ENCODE data around the gene XAGE3. TPM values are rescaled to one million over a fixed set of nuclear protein-coding genes. Genes with fewer than 3 reads are reported as not detected.
"Not testable (repeated sequence)": the region's sequence is repeated elsewhere in the genome, so short reads cannot be mapped to it uniquely, and the experiment has no call there.

The XAGE3 gene
- total RNA-seq, 2 donors from 2014 or later, result not detected

DNA sequence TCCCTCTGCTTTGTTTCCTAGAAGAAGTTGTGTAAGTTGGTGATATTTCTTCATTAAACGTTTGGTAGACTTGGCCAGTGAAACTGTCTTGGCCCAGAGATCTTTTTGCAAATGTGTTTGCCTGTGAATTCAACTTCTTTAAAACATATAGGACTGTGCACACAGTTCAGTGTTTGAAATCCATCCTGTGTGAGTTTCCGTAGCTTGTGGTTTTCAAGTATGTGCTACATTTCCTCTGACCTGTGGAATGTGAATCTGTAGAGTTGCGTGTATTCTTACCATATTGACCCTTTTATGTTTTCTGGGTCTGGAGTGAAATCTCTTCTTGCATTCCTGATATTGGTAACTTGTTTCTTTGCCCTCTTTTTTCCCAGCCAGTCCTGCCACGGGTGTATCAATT is 38.2 kb upstream of the XAGE3 start:
- DNase-seq; H3K27me3 ChIP-seq (ENCODE audit: control insufficient read depth, insufficient read depth, low read length, poor library complexity, severe bottlenecking); H3K36me3 ChIP-seq (ENCODE audit: control insufficient read depth, insufficient read depth, low read length); H3K27ac Mint-ChIP-seq; H3K27me3 Mint-ChIP-seq (ENCODE audit: insufficient read depth); H3K9ac ChIP-seq (ENCODE audit: extremely low read depth, low read length, poor library complexity, severe bottlenecking); H3K4me1 Mint-ChIP-seq; H3K36me3 Mint-ChIP-seq (ENCODE audit: low read depth); H3K4me3 Mint-ChIP-seq; H3K27ac ChIP-seq (ENCODE audit: low read depth, low read length); H3K9me3 ChIP-seq (ENCODE audit: control insufficient read depth, low read length); H3K9me3 Mint-ChIP-seq; H3K4me1 ChIP-seq (ENCODE audit: control insufficient read depth, insufficient read depth, low read length); H3K4me3 ChIP-seq (ENCODE audit: low read length): not testable (repeated sequence)
- no CpG with 5 or more reads among the region's 4 CpGs for WGBS, 2 experiments (ENCODE audit: insufficient coverage in 1 of 2, insufficient read length in 1 of 2)

DNA sequence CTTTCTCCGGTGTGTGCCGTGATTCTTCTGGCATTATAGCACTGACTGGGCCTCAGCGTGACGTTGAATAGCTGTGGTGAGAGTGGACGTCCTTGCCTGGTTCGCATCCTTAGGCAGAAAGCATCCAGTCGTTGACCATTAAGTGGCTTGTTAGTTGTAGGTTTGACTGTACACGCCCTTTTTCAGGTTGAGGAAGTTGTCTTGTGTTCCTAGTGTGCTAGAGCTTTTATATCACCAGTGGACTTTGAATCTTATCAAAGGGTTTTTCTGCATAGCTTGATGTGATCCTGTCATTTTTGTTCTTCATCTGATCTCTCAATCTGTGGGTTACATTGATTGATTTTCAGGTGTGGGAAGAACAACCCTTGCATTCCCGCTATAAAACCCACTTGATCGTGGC is 37.6 kb upstream of the XAGE3 start:
- no CpG with 5 or more reads among the region's 10 CpGs for WGBS, 2 experiments (ENCODE audit: insufficient coverage in 1 of 2, insufficient read length in 1 of 2)
- not testable (repeated sequence) for DNase-seq; H3K9ac ChIP-seq (ENCODE audit: extremely low read depth, low read length, poor library complexity, severe bottlenecking); H3K27me3 ChIP-seq (ENCODE audit: control insufficient read depth, insufficient read depth, low read length, poor library complexity, severe bottlenecking); H3K27ac Mint-ChIP-seq; H3K4me1 Mint-ChIP-seq; H3K4me3 Mint-ChIP-seq; H3K9me3 Mint-ChIP-seq; H3K36me3 Mint-ChIP-seq (ENCODE audit: low read depth); H3K27me3 Mint-ChIP-seq (ENCODE audit: insufficient read depth); H3K4me3 ChIP-seq (ENCODE audit: low read length); H3K36me3 ChIP-seq (ENCODE audit: control insufficient read depth, insufficient read depth, low read length); H3K9me3 ChIP-seq (ENCODE audit: control insufficient read depth, low read length); H3K27ac ChIP-seq (ENCODE audit: low read depth, low read length); H3K4me1 ChIP-seq (ENCODE audit: control insufficient read depth, insufficient read depth, low read length)

DNA sequence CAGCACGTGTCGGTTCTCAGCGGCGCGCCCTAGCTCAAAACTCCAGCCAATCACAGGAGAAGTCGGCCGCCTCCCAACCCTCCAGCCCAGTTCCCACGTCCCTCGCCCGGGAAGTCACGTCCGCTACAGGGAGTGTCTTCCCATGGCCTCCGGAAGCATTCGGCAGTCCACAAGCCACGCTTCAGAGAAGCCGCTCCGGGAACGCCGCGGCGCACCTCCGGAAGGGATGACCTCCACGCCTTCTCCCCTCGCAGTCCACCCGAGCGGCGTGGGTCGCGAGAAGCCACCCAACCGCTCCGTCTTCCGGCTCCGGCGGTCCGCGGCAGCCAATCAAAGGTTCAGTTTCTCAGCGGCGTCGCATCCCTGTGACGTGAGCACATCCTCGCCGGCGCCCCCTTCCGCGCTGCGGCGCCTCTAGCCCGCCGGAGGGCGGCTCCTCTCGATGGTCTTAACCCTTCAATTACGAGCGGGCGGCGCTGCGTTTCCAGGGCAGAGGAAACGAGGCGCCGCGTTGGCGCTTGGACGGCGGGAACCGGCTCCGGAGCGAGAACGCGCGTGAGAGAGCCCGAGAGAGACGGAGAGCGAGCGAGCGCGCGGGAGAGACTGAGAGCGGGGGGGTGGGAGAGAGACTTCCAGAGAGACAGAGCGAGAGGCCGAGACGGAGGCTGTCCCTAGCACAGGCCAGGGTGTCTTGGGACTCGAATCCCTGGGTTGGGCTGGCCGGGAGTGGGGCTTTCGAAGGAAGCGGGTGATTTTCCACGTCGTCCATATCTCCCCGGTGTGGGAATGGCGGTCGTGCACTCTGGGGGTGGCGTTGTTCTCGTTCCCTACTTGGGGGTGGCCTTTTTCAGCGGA is 29.2 kb upstream of the XAGE3 start, which contains the start of gene FAM156B:
Gene FAM156B, plus strand, starts transcription at position 476 of the 855 bp plus-strand sequence. CDS start 9,896 bp downstream, outside the sequence.
- not testable (repeated sequence) for H3K27me3 Mint-ChIP-seq (ENCODE audit: insufficient read depth); H3K4me3 ChIP-seq (ENCODE audit: low read length); H3K27ac Mint-ChIP-seq; H3K27ac ChIP-seq (ENCODE audit: low read depth, low read length); DNase-seq; H3K4me1 Mint-ChIP-seq; H3K4me3 Mint-ChIP-seq; H3K9me3 ChIP-seq (ENCODE audit: control insufficient read depth, low read length); H3K4me1 ChIP-seq (ENCODE audit: control insufficient read depth, insufficient read depth, low read length); H3K9ac ChIP-seq (ENCODE audit: extremely low read depth, low read length, poor library complexity, severe bottlenecking); H3K36me3 ChIP-seq (ENCODE audit: control insufficient read depth, insufficient read depth, low read length); H3K27me3 ChIP-seq (ENCODE audit: control insufficient read depth, insufficient read depth, low read length, poor library complexity, severe bottlenecking); H3K36me3 Mint-ChIP-seq (ENCODE audit: low read depth); H3K9me3 Mint-ChIP-seq
- no CpG with 5 or more reads among the region's 92 CpGs for WGBS, 2 experiments (ENCODE audit: insufficient coverage in 1 of 2, insufficient read length in 1 of 2)

DNA sequence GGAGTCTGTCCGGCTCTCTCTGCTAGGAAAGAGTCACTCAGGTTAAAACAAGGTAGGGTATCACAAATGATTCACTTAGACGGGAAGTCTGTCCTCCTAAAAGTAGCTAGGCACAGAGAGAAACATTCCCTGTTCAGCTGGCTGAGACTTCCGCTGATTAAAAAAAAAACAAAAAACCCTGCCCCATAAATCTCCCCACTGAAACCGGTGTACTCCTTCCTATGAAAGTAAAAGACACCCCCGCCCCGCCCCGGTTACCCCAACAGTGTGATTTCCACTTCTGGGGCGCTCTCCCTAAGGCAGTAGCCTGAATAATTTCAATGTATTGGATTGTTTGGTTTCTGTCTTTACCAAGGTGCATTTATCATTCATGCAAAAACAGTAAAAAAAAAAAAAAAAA is 28.6 kb upstream of the XAGE3 start:
- no CpG with 5 or more reads among the region's 8 CpGs for WGBS, 2 experiments (ENCODE audit: insufficient coverage in 1 of 2, insufficient read length in 1 of 2)
- H3K27me3 Mint-ChIP-seq (ENCODE audit: insufficient read depth); H3K4me3 ChIP-seq (ENCODE audit: low read length); H3K36me3 ChIP-seq (ENCODE audit: control insufficient read depth, insufficient read depth, low read length); H3K36me3 Mint-ChIP-seq (ENCODE audit: low read depth); H3K9me3 Mint-ChIP-seq; H3K4me1 Mint-ChIP-seq; DNase-seq; H3K4me3 Mint-ChIP-seq; H3K27ac ChIP-seq (ENCODE audit: low read depth, low read length); H3K27me3 ChIP-seq (ENCODE audit: control insufficient read depth, insufficient read depth, low read length, poor library complexity, severe bottlenecking); H3K4me1 ChIP-seq (ENCODE audit: control insufficient read depth, insufficient read depth, low read length); H3K27ac Mint-ChIP-seq; H3K9ac ChIP-seq (ENCODE audit: extremely low read depth, low read length, poor library complexity, severe bottlenecking); H3K9me3 ChIP-seq (ENCODE audit: control insufficient read depth, low read length): not testable (repeated sequence)

- H3K27ac Mint-ChIP-seq; H3K4me1 ChIP-seq (ENCODE audit: control insufficient read depth, insufficient read depth, low read length); H3K9me3 ChIP-seq (ENCODE audit: control insufficient read depth, low read length); H3K27me3 Mint-ChIP-seq (ENCODE audit: insufficient read depth); H3K4me3 ChIP-seq (ENCODE audit: low read length); H3K27me3 ChIP-seq (ENCODE audit: control insufficient read depth, insufficient read depth, low read length, poor library complexity, severe bottlenecking); H3K4me3 Mint-ChIP-seq; H3K36me3 ChIP-seq (ENCODE audit: control insufficient read depth, insufficient read depth, low read length); H3K36me3 Mint-ChIP-seq (ENCODE audit: low read depth); H3K4me1 Mint-ChIP-seq; DNase-seq; H3K9me3 Mint-ChIP-seq; H3K27ac ChIP-seq (ENCODE audit: low read depth, low read length); H3K9ac ChIP-seq (ENCODE audit: extremely low read depth, low read length, poor library complexity, severe bottlenecking): not testable (repeated sequence)
- no CpG with 5 or more reads among the region's 9 CpGs for WGBS, 2 experiments (ENCODE audit: insufficient coverage in 1 of 2, insufficient read length in 1 of 2)
Observed at GRCh38 chrX:52888090-52888489, 20.2 kb upstream of the XAGE3 start.

DNA sequence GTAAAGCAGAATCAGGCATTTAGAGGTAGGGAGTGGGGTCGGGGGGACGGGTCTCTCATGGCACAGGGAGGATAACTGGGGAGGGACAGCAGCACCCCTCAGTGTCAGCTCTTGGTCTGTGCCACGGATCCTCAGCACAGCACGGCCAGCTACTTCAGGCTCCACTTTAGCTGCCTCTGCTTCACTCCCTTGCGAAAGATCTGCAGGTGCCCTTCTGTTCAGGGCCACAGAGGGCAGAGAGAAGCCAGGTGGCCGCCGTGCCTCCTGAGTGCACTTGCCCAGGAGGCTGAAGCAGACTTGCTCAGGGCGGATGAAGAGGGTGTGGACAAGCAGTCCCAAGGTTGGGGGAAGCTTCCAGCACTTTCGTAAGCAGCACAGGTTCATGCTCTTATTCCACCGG is 19.6 kb upstream of the XAGE3 start:
- not testable (repeated sequence) for DNase-seq; H3K4me1 Mint-ChIP-seq; H3K36me3 Mint-ChIP-seq (ENCODE audit: low read depth); H3K27me3 ChIP-seq (ENCODE audit: control insufficient read depth, insufficient read depth, low read length, poor library complexity, severe bottlenecking); H3K4me1 ChIP-seq (ENCODE audit: control insufficient read depth, insufficient read depth, low read length); H3K9me3 ChIP-seq (ENCODE audit: control insufficient read depth, low read length); H3K9ac ChIP-seq (ENCODE audit: extremely low read depth, low read length, poor library complexity, severe bottlenecking); H3K9me3 Mint-ChIP-seq; H3K4me3 Mint-ChIP-seq; H3K4me3 ChIP-seq (ENCODE audit: low read length); H3K27me3 Mint-ChIP-seq (ENCODE audit: insufficient read depth); H3K27ac Mint-ChIP-seq; H3K27ac ChIP-seq (ENCODE audit: low read depth, low read length); H3K36me3 ChIP-seq (ENCODE audit: control insufficient read depth, insufficient read depth, low read length)
- no CpG with 5 or more reads among the region's 10 CpGs for WGBS, 2 experiments (ENCODE audit: insufficient coverage in 1 of 2, insufficient read length in 1 of 2)

GRCh38 chrX:52876386-52876785 is 8.5 kb upstream of the XAGE3 start:
- H3K4me3 Mint-ChIP-seq; H3K27me3 ChIP-seq (ENCODE audit: control insufficient read depth, insufficient read depth, low read length, poor library complexity, severe bottlenecking); H3K36me3 Mint-ChIP-seq (ENCODE audit: low read depth); H3K4me3 ChIP-seq (ENCODE audit: low read length); DNase-seq; H3K27ac Mint-ChIP-seq; H3K4me1 ChIP-seq (ENCODE audit: control insufficient read depth, insufficient read depth, low read length); H3K9ac ChIP-seq (ENCODE audit: extremely low read depth, low read length, poor library complexity, severe bottlenecking); H3K27ac ChIP-seq (ENCODE audit: low read depth, low read length); H3K9me3 ChIP-seq (ENCODE audit: control insufficient read depth, low read length); H3K36me3 ChIP-seq (ENCODE audit: control insufficient read depth, insufficient read depth, low read length); H3K4me1 Mint-ChIP-seq: not testable (repeated sequence)
- Mint-ChIP-seq H3K9me3 (peaks cover 55% of the 10 kb centered on the region), H3K27me3 (ENCODE audit: insufficient read depth) (peaks cover 15% of the 10 kb centered on the region)
- 64% methylated on average over 4 of the region's 6 CpGs; no CpG with 5 or more reads in 1 of the 2 experiments for WGBS, 2 experiments (ENCODE audit: insufficient coverage in 1 of 2, insufficient read length in 1 of 2)

Data from endodermal cell (in vitro differentiated cells).